AG10803 (cell line): ENCODE data around the gene APLP1.
A peak's percentile ranks its signal among the peaks of the same experiment; 100 is the strongest.

Experiments
- DNase-seq: peaks from one replicate; pipeline ENCODE4 v3.0.0; 2010; ENCODE audit warnings: low read depth
- H3K4me3 ChIP-seq: 2 replicates; pipeline ENCODE4 v1.5.1; 2011; ENCODE audit warnings: mild to moderate bottlenecking, low read length, control low read depth
- TF ChIP-seq, protein P1 (sequence below): conservative IDR thresholded peaks from 2 replicates; pipeline ENCODE4 v1.5.1; 2011; ENCODE audit warnings: mild to moderate bottlenecking, low read length, control low read depth, inconsistent platforms

Gene APLP1

GRCh38 chr19:35853038-35853756 lies 15.2 kb upstream of the APLP1 start:
- no peak for DNase-seq
- H3K4me3 ChIP-seq, result no peak overlapping the region
- TF ChIP-seq, protein P1, sequence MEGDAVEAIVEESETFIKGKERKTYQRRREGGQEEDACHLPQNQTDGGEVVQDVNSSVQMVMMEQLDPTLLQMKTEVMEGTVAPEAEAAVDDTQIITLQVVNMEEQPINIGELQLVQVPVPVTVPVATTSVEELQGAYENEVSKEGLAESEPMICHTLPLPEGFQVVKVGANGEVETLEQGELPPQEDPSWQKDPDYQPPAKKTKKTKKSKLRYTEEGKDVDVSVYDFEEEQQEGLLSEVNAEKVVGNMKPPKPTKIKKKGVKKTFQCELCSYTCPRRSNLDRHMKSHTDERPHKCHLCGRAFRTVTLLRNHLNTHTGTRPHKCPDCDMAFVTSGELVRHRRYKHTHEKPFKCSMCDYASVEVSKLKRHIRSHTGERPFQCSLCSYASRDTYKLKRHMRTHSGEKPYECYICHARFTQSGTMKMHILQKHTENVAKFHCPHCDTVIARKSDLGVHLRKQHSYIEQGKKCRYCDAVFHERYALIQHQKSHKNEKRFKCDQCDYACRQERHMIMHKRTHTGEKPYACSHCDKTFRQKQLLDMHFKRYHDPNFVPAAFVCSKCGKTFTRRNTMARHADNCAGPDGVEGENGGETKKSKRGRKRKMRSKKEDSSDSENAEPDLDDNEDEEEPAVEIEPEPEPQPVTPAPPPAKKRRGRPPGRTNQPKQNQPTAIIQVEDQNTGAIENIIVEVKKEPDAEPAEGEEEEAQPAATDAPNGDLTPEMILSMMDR, result no peak

- TF ChIP-seq, protein P1, result no peak
- H3K4me3 ChIP-seq, result peak within 1 kb of the TSS; percentile 47
- no peak for DNase-seq
These were observed 11.7 kb upstream of the APLP1 start, which contains the start of gene KIRREL2 for GRCh38 chr19:35856546-35857149. TSS of gene KIRREL2 (plus strand) at chr19:35856911. CDS start at chr19:35857120, 209 bp downstream.

DNA sequence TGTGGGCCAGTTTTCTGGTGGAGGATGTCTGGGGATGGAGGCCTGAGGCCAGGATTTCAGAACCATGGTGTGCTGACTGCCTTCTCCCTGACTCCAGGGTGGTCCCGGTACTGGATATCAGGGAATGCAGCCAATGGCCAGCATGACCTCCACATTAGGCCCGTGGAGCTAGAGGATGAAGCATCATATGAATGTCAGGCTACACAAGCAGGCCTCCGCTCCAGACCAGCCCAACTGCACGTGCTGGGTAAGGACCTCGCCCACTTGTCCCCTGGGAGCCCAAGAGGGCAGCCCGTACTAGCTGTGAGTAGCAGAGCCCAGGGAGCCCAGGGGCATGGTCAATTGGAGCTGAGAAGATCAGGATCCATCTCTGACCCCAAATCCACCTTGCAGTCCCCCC lies 10.1 kb upstream of the APLP1 start:
- TF ChIP-seq, protein P1, result no peak
- DNase-seq, result no peak
- H3K4me3 ChIP-seq, result no peak overlapping the region

DNA sequence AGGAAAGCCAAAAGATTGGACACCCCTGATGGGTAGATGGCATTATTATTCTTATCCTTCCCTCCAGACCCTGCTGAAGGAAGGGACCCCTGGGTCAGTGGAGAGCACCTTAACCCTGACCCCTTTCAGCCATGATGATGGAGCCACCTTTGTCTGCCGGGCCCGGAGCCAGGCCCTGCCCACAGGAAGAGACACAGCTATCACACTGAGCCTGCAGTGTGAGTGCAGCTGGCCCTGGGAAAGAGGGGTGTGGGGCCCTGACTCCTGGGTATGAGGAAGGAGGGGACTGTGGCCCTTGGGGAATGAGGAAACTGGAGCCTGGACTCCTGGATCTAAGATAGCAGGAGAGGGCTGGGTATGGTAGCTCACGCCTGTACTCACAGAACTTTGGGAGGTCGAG lies 9.0 kb upstream of the APLP1 start:
- TF ChIP-seq, protein P1, result no peak
- H3K4me3 ChIP-seq, result no peak overlapping the region
- no peak for DNase-seq

DNA sequence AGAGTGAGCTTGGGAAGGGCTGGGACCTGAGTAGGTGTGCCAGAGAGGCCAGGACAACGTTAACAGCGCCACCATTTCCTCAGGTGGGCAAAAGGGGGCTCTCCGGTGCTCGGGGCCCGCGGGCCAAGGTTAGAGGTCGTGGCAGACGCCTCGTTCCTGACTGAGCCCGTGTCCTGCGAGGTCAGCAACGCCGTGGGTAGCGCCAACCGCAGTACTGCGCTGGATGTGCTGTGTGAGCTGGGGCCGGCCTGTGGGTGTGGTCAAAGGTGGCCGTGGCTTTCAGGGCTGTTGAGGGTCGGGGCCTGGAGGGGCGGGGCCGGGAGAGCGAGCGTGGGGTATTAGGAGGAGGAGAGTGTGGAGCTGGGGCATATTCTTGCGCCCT lies 7.9 kb upstream of the APLP1 start:
- DNase-seq, result no peak
- TF ChIP-seq, protein P1, result no peak
- H3K4me3 ChIP-seq, result no peak overlapping the region

- no peak overlapping the region for H3K4me3 ChIP-seq
- no peak for DNase-seq
- TF ChIP-seq, protein P1, result no peak
These were observed 7.3 kb upstream of the APLP1 start for GRCh38 chr19:35860818-35861639.
